ENCODE measurements around the gene CORO2B. TPM values are rescaled to one million over a fixed set of nuclear protein-coding genes. Genes with fewer than 3 reads are reported as not detected.
"Not testable (repeated sequence)": the region's sequence is repeated elsewhere in the genome, so short reads cannot be mapped to it uniquely, and the experiment has no call there.

Gene CORO2B
- total and polyA plus RNA-seq, 9 donors = 7.5 to 61.0 (median 18.0) TPM

GRCh38 chr15:68603951-68604350, 25.2 kb downstream of the CORO2B start:
- TF ChIP-seq POLR2A (IDR thresholded peaks at IDR 0.05) (no peak), EP300 (IDR thresholded peaks at IDR 0.05) (no peak), CTCF (IDR thresholded peaks at IDR 0.05) (no peak)
- DNase-seq = peak in 1 of 5 donors; percentile 30
- Histone ChIP-seq H3K9me3 (no peaks in the 10 kb centered on the region), H3K27ac (no peak overlapping the region), H3K27me3 (no peaks in the 10 kb centered on the region), H3K4me1 (ENCODE audit: insufficient read depth) (peaks cover 30% of the 10 kb centered on the region), H3K36me3 (no peaks in the 10 kb centered on the region), H3K4me3 (no peak overlapping the region)
- WGBS, 3 donors = 90 to 95% (median 94%) methylated on average over 9 of the region's 9 CpGs
- intact Hi-C loops (cut with DNase I) = no loop called here

GRCh38 chr15:68604840-68605478, 26.2 kb downstream of the CORO2B start:
- H3K27me3 ChIP-seq; H3K27ac ChIP-seq; DNase-seq; H3K4me3 ChIP-seq; intact Hi-C loops (cut with DNase I); H3K9me3 ChIP-seq; H3K36me3 ChIP-seq: not testable (repeated sequence)
- WGBS, 3 donors = 63 to 74% (median 69%) methylated on average over 10 of the region's 10 CpGs
- H3K4me1 ChIP-seq (ENCODE audit: insufficient read depth) = peaks cover 30% of the 10 kb centered on the region

GRCh38 chr15:68606375-68606774, 27.6 kb downstream of the CORO2B start:
- 59 to 65% (median 62%) methylated on average over 3 of the region's 3 CpGs for WGBS, 3 donors
- no peak for TF ChIP-seq CTCF (IDR thresholded peaks at IDR 0.05)
- no peak for TF ChIP-seq POLR2A (IDR thresholded peaks at IDR 0.05)
- no peak for TF ChIP-seq EP300 (IDR thresholded peaks at IDR 0.05)
- Histone ChIP-seq H3K36me3 (no peaks in the 10 kb centered on the region), H3K9me3 (no peaks in the 10 kb centered on the region), H3K4me3 (no peak overlapping the region), H3K27ac (peak overlapping the region in 1 of 2 donors; percentile 17), H3K27me3 (no peaks in the 10 kb centered on the region), H3K4me1 (ENCODE audit: insufficient read depth) (peaks cover 32% of the 10 kb centered on the region)
- DNase-seq = no peak
- intact Hi-C loops (cut with DNase I) = no loop called here

- intact Hi-C loops (cut with DNase I) = no loop called here
- whole genome bisulfite sequencing, 3 donors = 4 to 17% (median 6%) methylated on average over 8 of the region's 8 CpGs
- Histone ChIP-seq H3K27me3 (no peaks in the 10 kb centered on the region), H3K4me1 (ENCODE audit: insufficient read depth) (peaks cover 22% of the 10 kb centered on the region), H3K36me3 (no peaks in the 10 kb centered on the region), H3K4me3 (no peak overlapping the region), H3K27ac (peak overlapping the region in 1 of 2 donors; percentile 83), H3K9me3 (no peaks in the 10 kb centered on the region)
- TF ChIP-seq EP300 (IDR thresholded peaks at IDR 0.05) = peak; percentile 91
- TF ChIP-seq POLR2A (IDR thresholded peaks at IDR 0.05) = no peak
- TF ChIP-seq CTCF (IDR thresholded peaks at IDR 0.05) = peak in 2 of 3 donors; percentile 7 to 38
- peak; percentile 94 to 98 (median 96) for DNase-seq
Measured at GRCh38 chr15:68608206-68608843, 29.5 kb downstream of the CORO2B start.

- no peak for TF ChIP-seq POLR2A (IDR thresholded peaks at IDR 0.05)
- no peak for TF ChIP-seq CTCF (IDR thresholded peaks at IDR 0.05)
- no peak for TF ChIP-seq EP300 (IDR thresholded peaks at IDR 0.05)
- intact Hi-C loops (cut with DNase I) = no loop called here
- Histone ChIP-seq H3K36me3 (no peaks in the 10 kb centered on the region), H3K27me3 (no peaks in the 10 kb centered on the region), H3K4me3 (no peak overlapping the region), H3K4me1 (ENCODE audit: insufficient read depth) (peaks cover 22% of the 10 kb centered on the region), H3K9me3 (no peaks in the 10 kb centered on the region), H3K27ac (peak overlapping the region in 1 of 2 donors; percentile 83)
- 44 to 57% (median 50%) methylated on average over 4 of the region's 4 CpGs for WGBS, 3 donors
- no peak for DNase-seq
Measured at GRCh38 chr15:68608844-68609232, 30.0 kb downstream of the CORO2B start.

All from ovary (tissue), 9 donors.